Endothelial cell of umbilical vein (primary cell): ENCODE results near the gene PRKCI. TPM values are rescaled to one million over a fixed set of nuclear protein-coding genes. Genes with fewer than 3 reads are reported as not detected.
A peak's percentile ranks its signal among the peaks of the same experiment; 100 is the strongest.

Experiments used
- Bru-seq: library from RNA; stranded (reverse); fragments of 400-500 nt; gene quantifications from one replicate; lab custom pipeline; 2021; lab: Mats Ljungman, UMichigan
- BruChase-seq, 2 experiments: library from RNA; stranded (reverse); fragments of 400-500 nt; gene quantifications; one replicate each; lab custom pipeline; 2021; lab: Mats Ljungman, UMichigan
- BruUV-seq: library from RNA; stranded (reverse); fragments of 400-500 nt; replicated peaks from 2 replicates; lab custom pipeline; 2021; lab: Mats Ljungman, UMichigan
- CTCF ChIA-PET: fragments of 300-600, 350-600 bp; sonication (Branson Sonifier 250); formaldehyde crosslinking; loops from one replicate; lab custom pipeline; 2021; ENCODE audit warnings: antibody characterized with exemption, inconsistent platforms; lab: Charles Lee
- POLR2A ChIA-PET: fragments of 300-600, 350-600 bp; sonication (Branson Sonifier 250); formaldehyde crosslinking; loops from one replicate; lab custom pipeline; 2021; ENCODE audit warnings: antibody characterized with exemption, inconsistent platforms; lab: Charles Lee
- DNase-seq: peaks from one replicate; pipeline ENCODE4 v3.0.0-alpha.2; 2011; ENCODE audit warnings: low read depth, low spot score
- FAIRE-seq: peaks from 2 replicates; lab custom pipeline; 2011; peaks lifted over from hg19 to GRCh38; lab: Jason Lieb, UNC
- H2AFZ ChIP-seq: 2 replicates; pipeline ENCODE4 v1.6.0; 2012; ENCODE audit warnings: low read depth, low read length, control low read depth, inconsistent platforms
- H3K27ac ChIP-seq: 2 replicates; pipeline ENCODE4 v1.5.1; 2011; ENCODE audit warnings: low read depth, mild to moderate bottlenecking, control low read depth, low read length, moderate library complexity; ENCODE audit not compliant: insufficient read depth
- H3K27me3 ChIP-seq, 2 experiments: 2 replicates each; pipeline versions ENCODE4 v1.6.0 to v1.6.1; 2011; ENCODE audit warnings: low read length in 2 of 2, mixed read lengths in 1 of 2; ENCODE audit not compliant: control insufficient read depth in 2 of 2, insufficient read depth in 2 of 2
- H3K36me3 ChIP-seq, 2 experiments: 2 replicates in 1 of 2; 3 replicates in 1 of 2; pipeline ENCODE4 v1.5.1; 2011; ENCODE audit warnings: low read length in 2 of 2, mild to moderate bottlenecking in 1 of 2, moderate library complexity in 1 of 2; ENCODE audit not compliant: control insufficient read depth in 2 of 2, insufficient read depth in 2 of 2; ENCODE audit errors: extremely low read depth in 1 of 2
- H3K4me1 ChIP-seq: 3 replicates; pipeline ENCODE4 v1.5.1; 2011; ENCODE audit warnings: mild to moderate bottlenecking, low read length; ENCODE audit not compliant: control insufficient read depth, insufficient read depth; ENCODE audit errors: extremely low read depth
- H3K4me2 ChIP-seq: 2 replicates; pipeline ENCODE4 v1.6.1; 2011; ENCODE audit warnings: low read length, control low read depth, mixed read lengths; ENCODE audit not compliant: insufficient read depth
- H3K4me3 ChIP-seq, 3 experiments: fragments of 200-600 bp in 1 of 3; sonication (generic), shearing (Covaris generic) in 1 of 3; replicated peaks in 1 of 3; 2 replicates each; pipeline ENCODE4 v1.5.1; 2011 to 2016; ENCODE audit warnings: control low read depth in 3 of 3, low read length in 3 of 3, mild to moderate bottlenecking in 2 of 3, inconsistent platforms in 1 of 3, low read depth in 1 of 3, moderate library complexity in 1 of 3; ENCODE audit not compliant: insufficient read depth in 1 of 3
- H3K79me2 ChIP-seq: 2 replicates; pipeline ENCODE4 v1.6.0; 2012; ENCODE audit warnings: low read length, inconsistent platforms; ENCODE audit not compliant: control insufficient read depth, insufficient read depth
- H3K9ac ChIP-seq: replicated peaks from 2 replicates; pipeline ENCODE3; 2011; ENCODE audit warnings: low read length, control low read depth; ENCODE audit not compliant: insufficient read depth; ENCODE audit errors: extremely low read depth
- H3K9me1 ChIP-seq: replicated peaks from 3 replicates; pipeline ENCODE4 v1.6.0; 2011; ENCODE audit warnings: mild to moderate bottlenecking, low read length; ENCODE audit not compliant: control insufficient read depth, insufficient read depth; ENCODE audit errors: extremely low read depth
- H3K9me3 ChIP-seq: replicated peaks from 2 replicates; pipeline ENCODE4 v1.5.1; 2012; ENCODE audit warnings: low read length, inconsistent platforms; ENCODE audit not compliant: control insufficient read depth, insufficient read depth
- H4K20me1 ChIP-seq: replicated peaks from 2 replicates; pipeline ENCODE3; 2011; ENCODE audit warnings: mild to moderate bottlenecking, low read length; ENCODE audit not compliant: control insufficient read depth, insufficient read depth; ENCODE audit errors: extremely low read depth
- CTCF ChIP-seq, 2 donors: IDR thresholded peaks; 1 replicate in 1 of 2; 2 replicates in 1 of 2; pipeline ENCODE4 v1.5.1; 2011; ENCODE audit warnings: low read length in 2 of 2, mild to moderate bottlenecking in 2 of 2, moderate library complexity in 2 of 2, control low read depth in 1 of 2, inconsistent platforms in 1 of 2, low read depth in 1 of 2; ENCODE audit not compliant: insufficient read depth in 1 of 2; ENCODE audit errors: extremely low read depth in 1 of 2
- EZH2 ChIP-seq: IDR thresholded peaks from 2 replicates; pipeline ENCODE4 v1.6.1; 2012; ENCODE audit warnings: borderline replicate concordance, low read depth, mild to moderate bottlenecking, moderate library complexity, low read length, inconsistent platforms; ENCODE audit not compliant: severe bottlenecking
- FOS ChIP-seq: IDR thresholded peaks from 2 replicates; pipeline ENCODE4 v1.6.1; 2011; ENCODE audit warnings: mild to moderate bottlenecking, low read length, moderate library complexity, borderline replicate concordance; ENCODE audit not compliant: insufficient read depth
- GATA2 ChIP-seq: IDR thresholded peaks from 2 replicates; pipeline ENCODE4 v1.7.0; 2011; ENCODE audit warnings: low read depth, mild to moderate bottlenecking, moderate library complexity, mixed read lengths, low read length; ENCODE audit not compliant: insufficient read length, insufficient read depth
- JUN ChIP-seq: IDR thresholded peaks from 2 replicates; pipeline ENCODE4 v1.6.1; 2011; ENCODE audit warnings: borderline replicate concordance, low read depth; ENCODE audit not compliant: insufficient read length, insufficient read depth
- MAX ChIP-seq: IDR thresholded peaks from 2 replicates; pipeline ENCODE4 v1.6.1; 2011; ENCODE audit not compliant: insufficient read depth, insufficient read length
- MYC ChIP-seq: IDR thresholded peaks from one replicate; pipeline ENCODE4 v1.6.1; 2011; ENCODE audit warnings: mild to moderate bottlenecking, low read depth, low read length
- POLR2A ChIP-seq: IDR thresholded peaks from 2 replicates; pipeline ENCODE4 v1.6.1; 2012; ENCODE audit warnings: low read depth, mild to moderate bottlenecking, control low read depth, low read length
- POLR2AphosphoS5 ChIP-seq: IDR thresholded peaks from 2 replicates; pipeline ENCODE4 v1.6.1; 2012; ENCODE audit warnings: low read depth, mild to moderate bottlenecking, control low read depth, low read length, moderate library complexity; ENCODE audit not compliant: insufficient read depth
- dilution Hi-C: fragments of 300-500 bp; cut with MboI; formaldehyde crosslinking; loops from one replicate; pipeline ENCODE4 v1.15.0; 2019; ENCODE audit warnings: low sequenced_read_pairs; ENCODE audit not compliant: extremely low pct_ligation_motif_present
- intact Hi-C: fragments of 100-400 bp; cut with micrococcal nuclease; formaldehyde crosslinking; loops from one replicate; pipeline ENCODE4 v1.10.0; 2022
- long read RNA-seq: library from polyadenylated mRNA; stranded (forward); transcript quantifications from one replicate; pipeline ENCODE4 v2.0.0, GENCODE V29; 2021
- polyA minus RNA-seq, 3 experiments: library from RNA; depleted of rRNA, polyadenylated mRNA; stranded (reverse); fragments of >200 nt; gene quantifications; 1 replicate in 1 of 3; 2 replicates in 2 of 3; pipeline ENCODE4 v1.2.3, GENCODE V29; 2011
- polyA plus RNA-seq, 4 experiments: library from polyadenylated mRNA; depleted of rRNA in 3 of 4; stranded (reverse) in 3 of 4; unstranded in 1 of 4; fragments of >200 nt; gene quantifications; 2 replicates each; pipeline versions ENCODE4 v1.2.1 to v1.2.3, GENCODE V29; 2011 to 2012; ENCODE audit warnings: missing spikeins in 1 of 4
- total RNA-seq: library from RNA; stranded (reverse); gene quantifications from 2 replicates; pipeline ENCODE4 v1.2.3, GENCODE V29; 2021

PRKCI gene
- total RNA-seq, result 22.0 and 23.9 TPM in 2 replicates
- polyA plus RNA-seq, result 4.8 and 7.1 TPM in 2 replicates
- polyA plus RNA-seq (2011; cell fraction: cytosol; rRNA removed), result 7.2 and 7.5 TPM in 2 replicates
- 17.9 and 31.9 TPM in 2 replicates for polyA plus RNA-seq (2011; cell fraction: nucleus; rRNA removed)
- 22.8 and 24.3 TPM in 2 replicates for polyA plus RNA-seq (2012)
- 15.9 and 17.6 TPM in 2 replicates for polyA minus RNA-seq
- 34.5 TPM for polyA minus RNA-seq (2011; cell fraction: cytosol; rRNA and poly(A)+ RNA removed)
- polyA minus RNA-seq (2011; cell fraction: nucleus; rRNA and poly(A)+ RNA removed), result 32.7 and 38.9 TPM in 2 replicates
- Bru-seq, nascent RNA, result percentile 68 among the genes with signal in this experiment
- percentile 69 among the genes with signal in this experiment for BruChase-seq, experiment 1, labeled RNA remaining after a 6-hour chase
- percentile 75 among the genes with signal in this experiment for BruChase-seq, experiment 2, labeled RNA remaining after a 2-hour chase
- long read RNA-seq, full-length matches to known transcripts, result 29 of 52 reads
- long read RNA-seq, partial matches to known transcripts, result 10 of 52 reads
- long read RNA-seq, other reads (novel, unspliced or antisense), result 13 of 52 reads

GRCh38 chr3:170221924-170222646 lies at the start of gene PRKCI:
TSS of gene PRKCI (plus strand) at chr3:170222424. CDS start at chr3:170222670, 246 bp downstream.
- Histone ChIP-seq H3K4me3 (peak within 1 kb of the TSS; percentile 27 to 98 (median 89)), H3K79me2 (peaks cover 19% of the 10 kb centered on the region), H3K27me3 (no peaks in the 10 kb centered on the region), H2AFZ (peak within 1 kb of the TSS; percentile 73), H3K27ac (peak within 1 kb of the TSS; percentile 94), H3K9me3 (no peaks in the 10 kb centered on the region), H3K4me2 (peak within 1 kb of the TSS; percentile 96), H3K36me3 (no peaks in the 10 kb centered on the region), H3K9ac (peak within 1 kb of the TSS; percentile 93), H3K9me1 (no peaks in the 10 kb centered on the region), H4K20me1 (peaks cover 3% of the 10 kb centered on the region), H3K4me1 (peaks cover 12% of the 10 kb centered on the region)
- ChIA-PET CTCF (interaction anchor here (0.6 to 1.7 kb wide), 5 partner anchors 9 to 104 kb away, joined by 3 to 6 read pairs (median 5); no protein-coding TSS in a partner anchor), POLR2A (interaction anchor here (0.5 kb wide), 1 partner anchor 12 kb away, joined by 4 read pairs; no protein-coding TSS in a partner anchor)
- peak; percentile 100 for FAIRE-seq
- no TSS peak for BruUV-seq
- intact Hi-C loops, result loop anchor here (1.0 to 5.0 kb wide), 2 partner anchors 41 to 135 kb away; partner anchors contain the start of genes PHC3 and SKIL
- dilution Hi-C loops, result no loop called here
- peak; percentile 97 for DNase-seq
- TF ChIP-seq MYC, result no peak
- peak; percentile 64 for TF ChIP-seq POLR2AphosphoS5
- TF ChIP-seq CTCF (IDR thresholded peaks at IDR 0.05; ENCODE audit: extremely low read depth in 1 of 2, insufficient read depth in 1 of 2, low read depth in 1 of 2, low read length in 2 of 2), result no peak
- no peak for TF ChIP-seq GATA2
- no peak for TF ChIP-seq MAX
- no peak for TF ChIP-seq FOS
- TF ChIP-seq POLR2A, result peak; percentile 32
- no peak for TF ChIP-seq JUN
- TF ChIP-seq EZH2, result no peak
